Measurements from ENCODE around the gene CREB5.

- TF ChIP-seq POLR2A (IDR thresholded peaks at IDR 0.05), result no peak
- TF ChIP-seq CTCF (IDR thresholded peaks at IDR 0.05 in 4 of 5, conservative IDR thresholded peaks at IDR 0.05 in 1 of 5), result no peak
Observed at GRCh38 chr7:28678431-28678965, 266.2 kb downstream of the CREB5 start.

Measured in gastrocnemius medialis (tissue), 4 donors.